GM19328 (cell line): ENCODE results near the gene OR2V2.
"Not testable (repeated sequence)": the region's sequence is repeated elsewhere in the genome, so short reads cannot be mapped to it uniquely, and the experiment has no call there.

ENCODE experiments used
- ATAC-seq: cut with Tn5 transposase; IDR thresholded peaks from one replicate; pipeline ENCODE4 v1.9.1; 2021; ENCODE audit warnings: mild to moderate bottlenecking, moderate library complexity; ENCODE audit not compliant: unreplicated experiment

The OR2V2 gene

DNA sequence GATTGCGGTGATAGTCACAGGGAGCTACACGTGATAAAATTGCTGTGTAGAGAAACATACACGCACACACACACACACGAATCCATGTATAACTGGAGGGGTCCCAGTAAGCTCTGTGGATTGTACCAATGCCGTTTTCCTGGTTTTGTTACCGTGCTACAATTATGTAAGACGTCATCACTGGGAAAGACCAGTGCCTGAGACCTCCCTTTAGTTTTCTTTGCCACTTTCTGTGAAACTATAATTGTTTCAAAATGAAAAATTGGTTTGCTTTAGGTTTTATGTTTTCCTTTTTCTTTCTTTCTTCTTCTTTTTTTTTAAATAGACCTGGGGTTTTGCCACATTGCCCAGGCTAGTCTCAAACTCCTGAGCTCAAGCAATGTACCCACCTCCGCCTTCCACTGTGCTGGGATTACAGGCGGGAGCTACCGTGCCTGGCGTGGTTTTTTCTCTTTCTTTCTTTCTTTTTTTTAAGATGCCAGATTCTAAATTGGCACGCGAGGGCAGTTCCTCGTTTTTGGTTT, 21.3 kb downstream of the OR2V2 start:
- ATAC-seq, result no peak

DNA sequence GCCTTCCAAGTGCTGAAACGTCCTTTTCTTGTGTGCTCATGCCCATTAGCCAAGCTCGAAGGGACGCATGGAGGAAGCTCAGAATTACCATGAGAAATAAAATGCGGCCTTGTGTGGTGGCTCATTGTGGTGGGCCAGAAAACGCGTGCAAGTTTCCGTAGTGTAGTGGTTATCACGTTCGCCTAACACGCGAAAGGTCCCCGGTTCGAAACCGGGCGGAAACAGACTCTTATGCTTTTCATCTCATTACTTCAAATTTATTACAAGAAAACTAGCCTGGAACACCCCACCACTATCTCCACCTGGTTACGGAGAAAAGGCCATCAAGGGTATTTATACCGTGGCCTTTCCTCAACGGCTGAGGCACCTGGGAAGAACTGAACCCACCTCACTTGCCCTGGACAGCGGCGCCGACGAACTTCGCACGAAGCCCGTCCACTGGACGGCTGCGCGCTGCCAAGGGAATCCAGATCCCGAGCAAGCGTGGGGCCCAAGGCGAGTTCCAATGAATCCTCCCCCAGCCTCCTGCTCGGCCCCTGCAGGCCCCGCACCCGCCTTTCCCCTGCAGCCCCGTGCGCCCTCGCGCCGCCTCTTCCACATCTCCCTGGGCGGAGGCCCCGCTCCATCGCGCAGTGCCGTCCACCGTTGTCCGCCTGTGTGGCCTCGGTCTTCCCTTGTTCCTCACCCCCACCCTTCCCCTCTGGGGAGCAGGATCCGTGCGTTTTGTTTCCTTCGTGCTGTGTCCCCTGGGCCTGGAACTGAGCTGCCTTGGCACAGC, 22.3 kb downstream of the OR2V2 start:
- ATAC-seq, result not testable (repeated sequence)

DNA sequence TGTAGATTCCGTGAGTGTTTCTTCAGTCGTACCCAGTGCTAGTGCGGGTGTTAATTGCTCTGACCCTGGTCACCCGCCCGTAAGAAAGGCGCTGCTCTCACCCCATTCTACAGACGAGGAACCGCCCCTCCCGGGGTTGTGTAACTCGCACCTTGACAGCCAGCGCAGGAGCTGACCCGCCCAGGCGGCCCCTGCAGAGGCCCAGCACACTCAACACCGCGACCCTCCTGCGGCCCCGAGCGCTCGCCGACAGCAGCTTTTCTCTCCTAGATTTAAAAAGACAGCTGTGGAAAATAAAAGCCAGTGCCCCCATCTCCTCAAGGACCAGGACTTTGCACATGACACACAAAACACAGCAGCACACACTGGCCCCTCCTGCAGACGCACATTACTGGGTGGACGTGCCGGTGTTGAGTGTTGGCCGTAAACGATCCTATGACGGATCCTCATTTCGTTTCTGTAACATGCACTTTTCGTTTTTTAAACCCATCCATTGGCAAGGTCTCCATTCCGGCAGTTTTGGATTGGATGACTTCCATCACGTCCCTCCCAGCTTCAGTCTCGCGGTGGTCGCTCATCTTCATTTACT, 22.9 kb downstream of the OR2V2 start:
- ATAC-seq, result no peak

DNA sequence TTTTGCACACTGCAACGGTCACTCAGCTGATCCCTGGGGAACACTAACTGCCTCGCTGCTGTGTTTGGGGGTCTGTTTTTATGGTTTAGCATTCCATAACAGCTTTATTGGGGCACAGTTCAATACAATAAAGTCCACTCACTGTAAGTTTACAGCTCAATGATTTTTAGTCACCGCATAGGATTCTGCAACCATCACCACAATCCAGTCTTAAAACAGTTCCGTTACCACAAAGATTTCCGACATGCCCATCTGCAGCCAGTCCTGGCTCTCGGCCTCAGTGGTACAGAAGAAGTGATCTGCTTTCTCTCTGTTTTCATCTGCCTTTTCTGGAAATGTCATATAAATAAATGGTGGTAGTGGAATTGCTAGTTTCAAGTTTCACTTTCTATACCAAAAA, 23.6 kb downstream of the OR2V2 start:
- no peak for ATAC-seq

DNA sequence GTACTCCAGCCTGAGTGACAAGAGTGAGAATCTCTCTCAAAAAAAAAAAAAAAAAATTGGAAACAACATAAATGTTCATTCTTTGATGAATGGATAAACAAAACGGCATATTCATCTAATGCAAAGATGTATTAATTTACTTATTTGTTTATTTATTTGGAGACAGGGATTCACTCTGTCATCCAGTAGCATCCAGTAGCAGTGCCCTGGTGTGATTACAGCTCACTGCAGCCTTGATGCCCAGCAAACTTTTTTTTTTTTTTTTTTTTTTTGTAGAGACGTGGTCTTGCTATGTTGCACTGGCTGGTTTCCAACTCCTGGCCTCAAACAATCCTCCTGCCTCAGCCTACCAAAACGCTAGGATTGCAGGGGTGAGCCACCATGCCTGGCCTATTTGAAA, 24.4 kb downstream of the OR2V2 start:
- no peak for ATAC-seq

DNA sequence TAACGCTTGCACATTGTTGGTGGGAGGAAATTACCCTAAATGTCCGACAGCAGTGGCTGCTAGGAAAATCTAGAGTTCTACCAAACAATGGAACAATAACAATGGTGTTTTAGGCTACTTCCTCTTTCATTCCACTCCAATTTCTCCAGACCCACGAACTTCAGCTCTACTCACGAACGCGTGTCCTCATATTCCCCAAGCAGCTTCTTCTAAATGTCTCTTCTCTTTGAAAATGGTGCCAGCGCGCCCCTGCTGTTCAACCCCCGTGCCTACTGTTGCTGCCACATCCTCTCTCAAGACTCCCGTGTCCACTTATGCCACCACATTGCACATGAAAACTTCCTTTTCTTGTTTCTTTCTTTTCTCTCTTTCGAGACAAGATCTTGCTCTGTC, 25.6 kb downstream of the OR2V2 start:
- no peak for ATAC-seq

DNA sequence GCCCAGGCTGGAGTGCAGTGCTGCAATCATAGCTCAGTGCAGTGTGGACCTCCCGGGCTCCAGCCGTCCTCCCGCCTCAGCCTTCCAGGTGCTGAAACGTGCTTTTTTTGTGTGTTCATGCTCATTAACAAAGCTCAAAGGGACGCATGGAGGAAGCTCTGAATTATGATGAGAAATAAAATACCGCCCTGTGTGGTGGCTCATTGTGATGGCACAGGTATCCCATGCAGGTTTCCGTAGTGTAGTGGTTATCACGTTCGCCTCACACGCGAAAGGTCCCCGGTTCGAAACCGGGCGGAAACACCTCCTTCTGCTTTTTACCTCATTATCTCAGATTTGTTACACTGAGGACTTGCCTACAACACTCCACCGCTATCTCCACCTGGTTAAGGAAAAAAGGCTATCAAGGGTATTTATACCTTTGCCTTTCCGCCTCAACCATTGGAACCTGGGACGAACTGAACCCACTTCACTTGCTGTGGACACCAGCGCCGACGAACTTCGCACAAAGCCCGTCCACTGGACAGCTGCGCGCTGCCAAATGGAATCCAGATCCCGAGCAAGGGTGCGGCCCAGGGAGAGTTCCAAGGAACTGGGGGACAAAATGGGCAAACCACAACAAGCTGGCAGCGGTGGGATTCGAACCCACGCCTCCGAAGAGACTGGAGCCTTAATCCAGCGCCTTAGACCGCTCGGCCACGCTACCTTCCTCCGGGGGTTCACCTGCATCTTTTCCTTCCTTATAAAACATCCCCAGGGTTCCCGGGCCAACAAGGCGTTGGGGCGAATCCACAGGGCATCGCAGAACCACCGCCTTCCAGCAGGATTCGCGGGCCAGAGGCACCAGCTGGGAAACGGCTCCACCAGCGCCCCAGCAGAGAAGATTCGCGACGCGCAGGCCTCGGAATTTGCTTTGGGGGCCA, 26.3 kb downstream of the OR2V2 start:
- no peak for ATAC-seq

DNA sequence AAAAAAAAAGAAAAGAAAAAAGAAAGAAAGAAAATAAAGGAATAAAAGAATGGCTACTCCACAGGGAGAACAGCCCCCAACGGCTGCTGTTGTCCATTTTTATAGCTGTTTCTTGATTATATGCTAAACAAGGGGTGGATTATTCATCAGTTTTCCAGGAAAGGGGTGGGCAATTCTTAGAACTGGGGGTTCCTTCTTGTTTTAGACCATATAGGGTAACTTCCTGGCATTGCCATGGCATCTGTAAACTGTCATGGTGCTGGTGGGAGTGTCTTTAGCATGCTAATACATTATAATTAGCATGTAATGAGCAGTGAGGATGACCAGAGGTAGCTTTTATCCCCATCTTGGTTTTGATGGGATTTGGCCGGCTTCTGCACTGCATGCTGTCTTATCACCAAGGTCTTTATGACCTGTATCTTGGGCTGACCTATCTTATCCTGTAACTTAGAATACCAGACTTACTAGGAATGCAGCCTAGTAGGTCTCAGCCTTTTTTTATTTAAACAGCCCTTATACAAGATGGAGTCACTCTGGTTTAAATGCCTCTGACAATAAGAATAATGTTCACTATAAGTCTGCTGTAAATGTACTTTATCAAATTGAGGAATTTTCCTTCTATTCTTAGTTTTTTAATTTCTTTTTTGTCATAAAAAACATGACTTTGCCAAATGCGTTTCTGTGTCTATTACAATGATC, 29.0 kb downstream of the OR2V2 start:
- ATAC-seq, result no peak

DNA sequence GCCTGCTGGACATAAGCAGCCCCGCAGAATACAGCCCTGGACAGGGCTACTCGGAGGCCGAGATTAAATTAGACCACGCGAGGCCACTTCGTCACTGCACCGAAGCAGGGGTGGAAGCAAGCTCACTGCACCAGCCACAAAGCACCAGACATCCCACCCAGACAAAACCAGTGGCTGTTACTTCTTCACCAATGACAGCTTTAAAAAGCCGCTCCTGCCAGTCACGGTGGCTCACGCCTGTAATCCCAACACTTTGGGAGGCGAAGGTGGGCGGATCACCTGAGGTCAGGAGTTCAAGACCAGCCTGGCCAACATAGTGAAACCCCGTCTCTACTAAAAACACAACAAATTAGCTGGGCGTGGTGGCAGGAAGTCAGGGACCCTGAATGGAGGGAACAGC, 30.2 kb downstream of the OR2V2 start:
- not testable (repeated sequence) for ATAC-seq

DNA sequence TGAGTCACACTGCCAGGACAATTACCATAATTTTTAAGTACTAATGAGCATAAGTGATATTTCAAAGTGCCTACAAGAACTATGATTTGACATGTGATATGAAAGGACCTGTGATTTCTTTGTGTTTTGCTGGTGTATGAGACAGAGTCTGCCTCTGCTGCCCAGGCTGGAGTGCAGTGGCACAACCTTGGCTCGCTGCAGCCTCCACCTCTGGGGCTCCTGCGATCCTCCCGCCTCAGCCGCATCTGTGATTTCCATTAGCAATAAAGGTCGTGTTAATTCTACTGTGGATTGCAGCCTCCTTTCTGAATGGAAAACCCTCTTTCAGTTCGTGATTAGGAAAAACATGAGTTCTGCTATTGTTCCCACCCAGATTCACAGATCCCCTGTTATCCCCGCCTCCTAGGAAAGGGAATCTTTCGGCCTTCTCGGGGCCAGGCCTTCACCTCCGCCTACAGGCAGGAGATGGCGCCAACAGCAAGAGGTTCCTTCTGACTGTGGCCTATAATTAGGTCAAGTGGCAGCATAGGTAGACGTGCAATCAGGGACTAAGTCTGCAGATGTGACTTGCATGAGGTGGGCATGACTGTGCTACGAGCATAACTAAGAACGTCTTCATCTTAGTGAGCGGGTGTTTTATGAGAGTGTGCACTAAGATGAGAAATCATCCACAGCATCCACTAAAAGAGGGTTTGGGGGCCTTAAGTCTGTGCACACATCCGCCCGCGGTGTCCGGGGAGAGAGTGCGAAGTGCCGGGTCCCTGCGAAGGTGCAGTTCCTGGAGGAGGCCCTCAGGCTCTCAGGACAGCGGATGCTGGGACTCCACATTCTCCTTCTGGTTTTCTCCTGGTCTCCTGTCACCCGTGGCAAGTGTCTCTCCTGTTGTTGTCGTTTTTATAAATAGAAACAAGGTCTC, 34.5 kb downstream of the OR2V2 start:
- ATAC-seq, result peak; percentile 51

DNA sequence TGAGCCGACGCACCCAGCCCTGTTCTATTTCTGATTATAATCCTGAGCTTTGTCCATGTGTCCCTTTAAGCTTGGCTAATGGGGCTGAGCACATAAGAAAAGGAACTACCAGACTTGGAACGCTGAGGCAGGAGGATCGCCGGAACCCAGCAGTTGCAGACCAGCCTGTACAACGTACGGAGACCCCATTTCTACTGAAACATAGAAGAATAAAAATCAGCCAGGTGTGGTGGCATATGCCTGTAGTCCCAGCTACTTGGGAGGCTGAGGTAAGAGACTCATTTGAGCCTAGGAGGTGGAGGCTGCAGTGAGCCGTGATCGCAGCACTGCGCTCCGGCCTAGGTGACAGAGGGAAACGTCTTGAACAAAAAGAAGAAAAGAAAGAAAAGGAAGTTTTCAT, 35.3 kb downstream of the OR2V2 start:
- no peak for ATAC-seq

DNA sequence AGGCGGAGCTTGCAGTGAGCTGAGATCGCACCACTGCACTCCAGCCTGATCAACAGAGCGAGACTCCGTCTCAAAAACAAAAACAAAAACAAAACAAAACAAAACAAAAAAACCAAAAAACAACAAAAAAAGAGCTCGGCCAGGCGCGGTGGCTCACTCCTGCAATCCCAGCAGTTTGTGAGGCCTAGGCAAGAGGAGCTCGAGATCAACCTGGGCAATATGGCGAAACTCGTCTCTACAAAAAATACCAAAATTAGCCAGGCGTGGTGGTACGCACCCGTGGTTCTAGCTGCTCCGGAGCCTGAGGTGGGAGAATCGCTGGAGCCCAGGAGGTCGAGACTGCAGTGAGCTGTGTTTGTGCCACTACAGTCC, 37.4 kb downstream of the OR2V2 start:
- no peak for ATAC-seq

DNA sequence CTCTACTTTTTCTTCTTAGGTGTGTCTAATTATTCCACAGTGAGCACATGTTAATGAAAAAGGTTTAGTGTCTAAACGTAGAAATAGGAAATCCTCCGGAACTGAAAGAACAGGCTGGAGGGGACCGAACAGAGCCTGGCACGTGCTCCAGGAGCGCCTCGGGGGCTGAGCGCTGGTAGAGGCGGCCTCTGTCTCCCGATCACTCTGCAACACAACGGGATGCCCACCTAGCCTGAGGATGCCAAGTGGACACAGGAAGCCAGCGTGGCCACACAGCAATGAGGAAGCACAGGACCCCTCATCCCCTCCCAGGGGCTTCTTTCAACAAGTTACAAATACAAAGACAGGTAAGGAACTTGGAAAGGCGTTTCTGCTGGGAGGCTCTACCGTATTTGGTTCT, 38.2 kb downstream of the OR2V2 start:
- ATAC-seq, result no peak

DNA sequence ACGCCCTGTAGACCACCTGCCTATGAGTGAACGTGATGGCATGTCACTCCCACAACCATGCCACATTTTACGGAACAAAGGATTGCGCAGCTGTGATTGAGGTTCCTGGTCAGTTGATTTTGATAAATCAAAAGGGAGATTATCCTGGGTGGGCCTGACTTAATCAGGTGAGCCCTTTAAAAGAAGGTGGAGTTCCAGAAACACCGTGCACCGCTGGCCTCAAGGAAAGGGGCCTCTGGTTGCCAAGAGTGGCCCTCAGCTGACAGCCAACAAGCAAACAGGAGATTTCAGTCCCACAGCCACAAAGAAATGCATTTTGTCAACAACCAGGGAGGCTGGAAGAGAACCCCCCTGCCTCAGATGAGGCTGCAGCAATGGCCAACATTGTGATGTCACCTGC, 38.6 kb downstream of the OR2V2 start:
- no peak for ATAC-seq

DNA sequence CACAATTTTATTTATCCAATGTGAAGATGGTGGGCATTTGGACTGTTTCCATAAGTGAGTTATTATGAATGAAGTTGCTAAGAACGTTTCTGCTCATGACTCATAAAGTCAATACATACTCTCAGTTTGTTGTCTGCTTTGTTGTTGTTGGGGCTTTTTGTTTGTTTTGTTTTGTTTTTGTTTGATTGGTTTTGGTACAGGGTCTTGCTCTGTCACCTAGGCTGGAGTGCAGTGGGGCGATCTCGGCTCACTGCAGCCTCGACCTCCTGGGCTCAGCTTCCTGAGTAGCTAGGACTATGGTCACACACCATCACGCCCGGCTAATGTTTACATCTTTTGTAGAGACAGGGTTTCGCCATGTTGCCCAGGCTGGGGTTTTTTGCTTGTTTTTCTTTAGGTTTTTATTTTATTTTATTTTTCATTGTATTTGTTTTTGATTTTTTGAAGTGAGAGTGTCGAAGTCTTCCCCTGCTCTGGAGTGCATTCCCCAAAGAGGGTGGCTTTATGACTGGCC, 39.7 kb downstream of the OR2V2 start:
- ATAC-seq, result no peak

DNA sequence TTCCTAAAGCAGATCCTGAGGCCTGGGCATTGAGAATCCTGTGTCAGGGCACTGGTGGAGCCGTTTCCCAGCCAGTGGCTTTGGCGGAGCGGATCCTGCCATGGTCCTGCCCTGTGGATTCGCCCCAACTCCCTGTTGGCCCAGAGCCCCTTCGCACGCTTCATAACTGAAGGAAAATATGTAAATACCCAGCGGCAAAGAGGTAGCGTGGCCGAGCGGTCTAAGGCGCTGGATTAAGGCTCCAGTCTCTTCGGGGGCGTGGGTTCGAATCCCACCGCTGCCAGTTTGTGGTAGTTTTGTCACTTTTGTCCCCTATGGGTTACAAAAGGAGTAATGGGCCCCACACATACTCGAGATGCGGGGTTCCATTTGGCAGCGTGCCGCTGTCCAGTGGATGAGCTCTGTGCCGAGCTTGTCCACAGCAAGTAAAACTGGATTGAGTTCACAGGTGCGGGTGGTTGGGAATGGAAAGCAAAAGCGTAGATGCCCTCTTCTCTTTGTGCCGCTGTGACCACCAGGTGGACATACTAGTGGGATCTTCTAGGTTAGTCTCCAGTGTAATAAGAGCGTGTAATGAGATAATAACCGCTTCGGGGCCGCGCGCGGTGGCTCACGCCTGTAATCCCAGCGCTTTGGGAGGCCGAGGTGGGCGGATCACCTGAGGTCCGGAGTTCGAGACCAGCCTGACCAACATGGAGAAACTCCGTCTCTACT, 40.3 kb downstream of the OR2V2 start:
- no peak for ATAC-seq

DNA sequence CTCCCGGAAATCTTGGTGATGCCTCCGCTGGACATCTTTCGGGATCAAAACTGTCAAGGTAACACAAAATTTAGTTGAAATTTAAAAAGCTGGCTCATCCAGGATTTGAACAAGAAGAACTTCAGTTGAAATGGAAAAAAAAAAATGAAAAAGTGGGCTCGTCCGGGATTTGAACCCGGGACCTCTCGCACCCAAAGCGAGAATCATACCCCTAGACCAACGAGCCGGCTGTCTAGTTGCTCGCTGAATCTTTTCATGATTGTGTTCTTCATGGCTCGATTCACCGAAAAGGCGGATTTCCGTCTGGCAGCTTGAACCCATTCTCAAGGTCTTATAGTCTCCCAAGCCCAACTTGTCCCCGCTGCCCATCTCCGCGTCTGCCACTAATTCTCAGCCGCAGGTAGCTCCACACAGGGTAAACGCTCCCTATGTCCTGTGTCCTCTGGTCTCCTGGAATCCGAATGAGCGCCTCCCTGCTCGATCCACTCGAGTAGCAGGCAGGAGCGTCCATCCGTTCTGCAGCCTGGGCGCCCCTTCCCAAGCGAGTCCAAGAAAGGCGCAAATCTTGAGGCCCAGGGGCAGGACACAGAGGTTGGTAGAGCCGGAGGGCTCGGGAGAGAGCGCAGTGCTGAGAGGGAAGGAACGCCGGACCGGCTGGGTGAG, 41.4 kb downstream of the OR2V2 start:
- ATAC-seq, result no peak

DNA sequence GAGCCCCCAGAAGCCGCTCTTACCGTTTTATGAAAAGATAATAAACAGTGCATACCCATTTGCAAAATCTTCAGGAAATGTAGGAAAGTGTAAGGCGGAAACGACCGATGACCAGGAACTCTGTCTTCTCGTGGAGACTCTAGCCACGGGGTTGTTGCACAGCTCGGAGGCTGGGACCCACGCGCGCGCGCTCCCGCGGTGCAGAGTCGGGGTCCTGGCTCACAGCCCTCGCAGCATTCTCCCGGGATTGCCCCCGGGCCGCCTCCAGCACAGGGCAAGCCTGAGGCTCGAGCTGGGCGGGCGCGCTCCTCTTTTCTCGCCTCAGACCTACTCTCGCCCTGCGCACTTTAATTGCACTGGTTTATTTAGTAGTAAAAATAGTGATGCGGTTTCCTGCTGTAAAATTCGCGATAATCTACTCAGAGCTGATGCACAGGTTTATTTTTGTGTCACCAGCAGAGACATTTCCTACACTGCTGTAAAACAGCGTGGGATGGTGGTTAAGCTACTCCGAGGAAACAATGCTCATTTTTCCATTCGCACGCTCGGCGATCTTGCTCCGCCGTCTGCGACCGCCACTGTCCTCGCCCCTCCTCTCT, 42.1 kb downstream of the OR2V2 start:
- no peak for ATAC-seq
